Measurements from ENCODE around the gene HOOK1.

- TF ChIP-seq CTCF (IDR thresholded peaks at IDR 0.05) (no peak), POLR2A (IDR thresholded peaks at IDR 0.05) (no peak)
Observed at GRCh38 chr1:59805554-59805953, 9.2 kb upstream of the HOOK1 start.
